ENCODE data around the gene FLNA. TPM values are rescaled to one million over a fixed set of nuclear protein-coding genes. Genes with fewer than 3 reads are reported as not detected.
"Not testable (repeated sequence)": the region's sequence is repeated elsewhere in the genome, so short reads cannot be mapped to it uniquely, and the experiment has no call there.

The FLNA gene
- total RNA-seq, 4 donors from 2014 or later, result 23.9 to 128 (median 88.9) TPM

DNA sequence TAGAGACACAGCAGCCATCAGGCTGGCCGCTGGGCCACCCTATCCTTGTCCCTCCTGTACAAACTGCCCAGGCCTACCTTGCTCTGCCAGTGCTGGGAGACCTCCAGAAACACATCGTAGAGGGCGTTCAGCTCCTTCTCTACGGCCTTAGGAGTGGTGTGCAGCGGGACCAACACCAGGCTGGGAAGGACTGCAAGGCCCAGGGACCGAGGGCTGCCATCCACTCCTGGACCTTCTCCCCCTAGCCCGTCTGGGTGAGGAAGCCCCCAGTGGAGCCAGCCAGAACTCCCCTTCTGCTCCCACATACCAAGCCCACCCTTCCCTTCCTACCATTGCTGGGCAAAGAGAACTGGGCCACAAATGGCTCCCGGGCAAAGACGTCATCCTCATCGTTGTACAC, 28.8 kb upstream of the FLNA start:
- Histone ChIP-seq H3K4me3 (no peak overlapping the region), H3K36me3 (peaks cover 0 to 14% of the 10 kb centered on the region in 2 donors), H3K9me3 (no peaks in the 10 kb centered on the region), H3K27me3 (no peaks in the 10 kb centered on the region), H3K27ac (no peak overlapping the region), H3K4me1 (peaks cover 16 to 24% of the 10 kb centered on the region in 2 donors)
- intact Hi-C loops (cut with DNase I; ENCODE audit: low total_unique reads) (no loop called here), in situ Hi-C loops (cut with MboI; ENCODE audit: low sequenced_read_pairs in 4 of 4) (loop anchor here in 2 of 4 donors (25.0 kb wide), 1 partner anchor 134 kb away; the partner anchor contains the start of genes G6PD (in 2 of the 2) and IKBKG (in 2 of the 2))
- ATAC-seq (no peak), DNase-seq (no peak)
- TF ChIP-seq POLR2A (IDR thresholded peaks at IDR 0.05), result no peak
- TF ChIP-seq CTCF (IDR thresholded peaks at IDR 0.05 in 4 of 5, conservative IDR thresholded peaks at IDR 0.05 in 1 of 5), result no peak

DNA sequence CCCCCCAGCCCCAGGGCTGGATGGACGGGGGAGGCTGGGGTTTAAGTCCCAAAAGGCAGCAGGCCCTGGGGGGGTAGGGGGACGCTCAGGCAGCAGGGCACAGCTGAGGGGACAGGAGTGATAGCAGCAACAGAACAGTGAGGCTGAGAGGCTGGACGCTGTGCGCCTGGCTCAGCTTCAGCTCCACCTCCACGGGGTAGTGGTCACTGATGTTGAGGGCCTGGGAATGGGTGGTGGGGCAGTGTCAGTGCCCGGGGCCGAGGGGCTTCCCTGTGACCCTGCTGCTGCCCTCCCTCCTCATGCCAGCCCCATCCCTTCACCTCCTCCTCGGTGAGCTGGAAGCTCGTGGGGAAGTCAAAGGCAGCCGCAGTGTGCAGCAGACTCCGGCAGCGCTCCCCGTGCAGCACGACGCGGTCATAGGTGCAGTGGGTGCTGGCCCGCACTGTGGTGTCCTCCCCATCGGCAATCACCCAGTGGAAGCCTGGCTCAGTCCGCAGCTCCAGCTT, 28.2 kb upstream of the FLNA start:
- ATAC-seq, result no peak
- Histone ChIP-seq H3K4me3 (no peak overlapping the region), H3K27ac (peak overlapping the region in 1 of 4 donors; percentile 98), H3K4me1 (peaks cover 10 to 19% of the 10 kb centered on the region in 2 donors), H3K36me3 (peaks cover 0 to 14% of the 10 kb centered on the region in 2 donors), H3K9me3 (no peaks in the 10 kb centered on the region), H3K27me3 (no peaks in the 10 kb centered on the region)
- in situ Hi-C loops (cut with MboI; ENCODE audit: low sequenced_read_pairs in 4 of 4), result loop anchor here in 2 of 4 donors (25.0 kb wide), 1 partner anchor 135 kb away; the partner anchor contains the start of genes G6PD (in 2 of the 2) and IKBKG (in 2 of the 2)
- no peak for DNase-seq
- intact Hi-C loops (cut with DNase I; ENCODE audit: low total_unique reads), result no loop called here
- no peak for TF ChIP-seq CTCF (IDR thresholded peaks at IDR 0.05 in 4 of 5, conservative IDR thresholded peaks at IDR 0.05 in 1 of 5)
- no peak for TF ChIP-seq POLR2A (IDR thresholded peaks at IDR 0.05)

DNA sequence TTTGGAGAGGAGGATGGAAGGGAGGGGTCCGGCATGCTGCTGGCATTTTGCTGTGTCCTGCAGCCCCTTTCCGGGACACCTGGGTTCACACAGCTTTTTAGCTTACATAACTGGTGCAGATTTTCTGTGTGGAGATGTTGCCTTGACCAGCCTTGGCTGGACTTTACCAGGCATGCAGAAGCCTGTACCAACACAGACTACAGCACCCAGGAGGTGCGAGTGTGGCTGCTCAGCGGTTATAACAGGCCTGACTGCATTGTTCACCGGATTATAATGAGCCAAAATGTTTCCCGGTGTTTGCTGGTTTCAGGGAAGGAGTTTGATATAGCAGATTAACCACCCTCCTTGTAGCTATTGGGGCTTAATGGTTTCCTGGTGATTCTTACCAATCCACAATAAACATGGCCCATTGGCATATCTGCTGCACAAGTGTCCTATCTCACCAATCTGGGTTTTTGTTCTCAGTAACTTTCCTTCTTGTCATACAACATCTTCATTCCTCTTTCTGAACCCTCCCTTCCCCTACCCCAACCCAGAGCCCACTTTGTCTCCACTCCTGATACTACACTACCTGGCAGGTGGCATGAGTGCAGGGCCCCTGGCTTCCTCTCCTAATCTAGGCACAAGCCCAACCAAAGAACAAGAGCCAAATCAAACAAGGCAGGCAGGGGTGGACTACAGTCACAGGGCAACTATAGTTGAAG, 27.6 kb upstream of the FLNA start:
- Histone ChIP-seq H3K9me3 (no peaks in the 10 kb centered on the region), H3K4me3 (no peak overlapping the region), H3K27me3 (no peaks in the 10 kb centered on the region), H3K27ac (peak overlapping the region; percentile 38 to 98 (median 54)), H3K36me3 (peaks cover 0 to 14% of the 10 kb centered on the region in 2 donors), H3K4me1 (peaks cover 10 to 18% of the 10 kb centered on the region in 2 donors)
- no peak for ATAC-seq
- no peak for TF ChIP-seq POLR2A (IDR thresholded peaks at IDR 0.05)
- in situ Hi-C loops (cut with MboI; ENCODE audit: low sequenced_read_pairs in 4 of 4) (loop anchor here in 2 of 4 donors (25.0 kb wide), 1 partner anchor 135 kb away; the partner anchor contains the start of genes G6PD (in 2 of the 2) and IKBKG (in 2 of the 2)), intact Hi-C loops (cut with DNase I; ENCODE audit: low total_unique reads) (no loop called here)
- no peak for DNase-seq

- TF ChIP-seq CTCF (IDR thresholded peaks at IDR 0.05 in 4 of 5, conservative IDR thresholded peaks at IDR 0.05 in 1 of 5) (no peak), POLR2A (IDR thresholded peaks at IDR 0.05) (no peak)
- Histone ChIP-seq H3K4me1 (peaks cover 10 to 18% of the 10 kb centered on the region in 2 donors), H3K27ac (peak overlapping the region; percentile 38 to 98 (median 54)), H3K9me3 (no peaks in the 10 kb centered on the region), H3K27me3 (no peaks in the 10 kb centered on the region), H3K36me3 (peaks cover 0 to 14% of the 10 kb centered on the region in 2 donors), H3K4me3 (no peak overlapping the region)
- in situ Hi-C loops (cut with MboI; ENCODE audit: low sequenced_read_pairs in 4 of 4) (loop anchor here in 2 of 4 donors (25.0 kb wide), 1 partner anchor 136 kb away; the partner anchor contains the start of genes G6PD (in 2 of the 2) and IKBKG (in 2 of the 2)), intact Hi-C loops (cut with DNase I; ENCODE audit: low total_unique reads) (no loop called here)
- no peak for ATAC-seq
- DNase-seq, result no peak
Measured at GRCh38 chrX:154401045-154401799, 26.8 kb upstream of the FLNA start.

DNA sequence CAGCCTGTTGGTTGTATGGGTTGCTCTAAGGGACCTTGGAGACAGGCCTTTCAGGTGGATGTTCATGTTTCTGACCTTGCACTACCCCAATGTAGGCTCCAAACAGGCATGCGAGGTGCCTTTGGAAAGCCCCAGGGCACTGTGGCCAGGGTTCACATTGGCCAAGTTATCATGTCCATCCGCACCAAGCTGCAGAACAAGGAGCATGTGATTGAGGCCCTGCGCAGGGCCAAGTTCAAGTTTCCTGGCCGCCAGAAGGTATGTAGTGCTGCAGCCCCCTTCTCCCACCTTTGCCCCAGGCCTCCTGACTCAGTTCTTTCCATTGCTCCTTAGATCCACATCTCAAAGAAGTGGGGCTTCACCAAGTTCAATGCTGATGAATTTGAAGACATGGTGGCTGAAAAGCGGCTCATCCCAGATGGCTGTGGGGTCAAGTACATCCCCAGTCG, 26.0 kb upstream of the FLNA start:
- DNase-seq; H3K9me3 ChIP-seq; ATAC-seq; intact Hi-C loops (cut with DNase I; ENCODE audit: low total_unique reads); H3K4me3 ChIP-seq; H3K27me3 ChIP-seq: not testable (repeated sequence)
- in situ Hi-C loops (cut with MboI; ENCODE audit: low sequenced_read_pairs in 4 of 4), result loop anchor here in 2 of 4 donors (25.0 kb wide), 1 partner anchor 137 kb away; the partner anchor contains the start of genes G6PD (in 2 of the 2) and IKBKG (in 2 of the 2)
- Histone ChIP-seq H3K36me3 (peaks cover 0 to 14% of the 10 kb centered on the region in 2 donors), H3K4me1 (peaks cover 10 to 18% of the 10 kb centered on the region in 2 donors), H3K27ac (peak overlapping the region in 3 of 4 donors; percentile 93 to 99 (median 98))
